ENCODE measurements around the gene CUEDC2.

The CUEDC2 gene

DNA sequence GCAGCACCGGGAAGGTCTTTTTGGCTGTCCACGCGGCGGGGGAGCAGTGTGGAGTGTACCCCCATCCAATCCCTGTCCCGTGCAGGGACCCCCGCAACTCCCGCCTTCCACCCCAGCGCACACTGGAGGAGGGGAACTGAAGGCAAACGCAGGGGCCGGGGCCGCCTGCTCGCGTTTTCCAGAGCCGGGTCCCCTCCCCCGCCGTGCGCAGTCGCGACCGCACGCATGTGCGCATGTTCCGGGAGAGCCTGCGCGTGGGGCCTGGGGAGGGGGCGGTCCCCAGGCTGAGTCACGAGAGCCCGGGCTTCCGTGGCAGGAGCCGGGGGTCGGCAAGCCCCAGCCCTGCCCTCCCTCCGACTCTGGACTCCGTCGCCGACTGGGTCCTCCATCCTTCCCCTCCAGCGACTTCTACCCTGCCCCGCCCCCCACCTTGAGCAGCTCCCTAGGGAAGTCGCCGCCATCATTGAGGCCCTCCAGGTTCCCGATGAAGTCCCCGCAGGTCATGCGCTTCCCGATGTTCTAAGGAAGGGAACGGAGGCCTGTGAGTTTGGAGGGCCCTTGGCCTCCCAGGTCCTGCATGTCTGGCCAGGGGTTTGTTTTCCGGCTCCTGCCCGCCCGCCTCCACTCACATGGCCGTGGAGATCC lies 21.8 kb downstream of the CUEDC2 start:
- DNase-seq (ENCODE audit: low read depth in 2 of 2) = peak in 1 of 2 donors; percentile 64

DNA sequence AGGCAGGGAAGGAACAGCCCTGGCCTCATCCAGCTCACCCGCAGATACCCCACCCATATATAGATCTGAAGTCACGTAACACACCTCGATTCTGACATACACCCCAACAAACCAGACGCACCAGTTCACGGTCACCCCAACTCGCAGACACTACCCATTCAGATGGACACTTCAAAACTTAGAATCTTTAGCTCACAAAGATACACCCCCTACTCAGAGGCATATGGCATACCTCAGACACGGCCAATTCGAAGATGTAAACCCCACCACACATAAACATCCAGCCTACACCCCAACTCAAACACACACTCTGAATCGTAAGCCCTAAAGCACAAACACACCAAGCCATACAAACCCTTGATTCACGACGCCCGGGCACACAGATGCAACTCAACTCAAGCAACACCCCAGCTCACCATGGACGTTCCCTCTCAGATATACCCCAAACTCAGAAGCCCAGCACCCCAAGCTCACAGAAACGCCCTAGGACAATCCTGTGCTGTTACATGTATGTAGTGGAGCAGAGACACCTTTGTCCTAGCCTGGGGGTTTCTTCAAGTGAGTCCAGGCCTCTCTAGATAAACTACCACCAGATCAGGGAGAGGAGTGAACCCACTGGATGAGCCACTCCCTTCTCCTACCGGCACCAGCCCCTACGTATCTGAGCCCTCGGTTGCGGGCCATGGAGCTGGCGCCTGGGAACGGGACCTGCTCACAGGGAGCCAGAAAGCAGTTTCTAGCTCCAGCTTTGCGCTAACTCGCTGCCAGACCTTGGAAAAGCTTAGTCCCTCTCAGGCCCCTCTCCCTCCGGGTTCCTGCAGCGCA lies 22.6 kb downstream of the CUEDC2 start:
- DNase-seq (ENCODE audit: low read depth in 2 of 2) = no peak

DNA sequence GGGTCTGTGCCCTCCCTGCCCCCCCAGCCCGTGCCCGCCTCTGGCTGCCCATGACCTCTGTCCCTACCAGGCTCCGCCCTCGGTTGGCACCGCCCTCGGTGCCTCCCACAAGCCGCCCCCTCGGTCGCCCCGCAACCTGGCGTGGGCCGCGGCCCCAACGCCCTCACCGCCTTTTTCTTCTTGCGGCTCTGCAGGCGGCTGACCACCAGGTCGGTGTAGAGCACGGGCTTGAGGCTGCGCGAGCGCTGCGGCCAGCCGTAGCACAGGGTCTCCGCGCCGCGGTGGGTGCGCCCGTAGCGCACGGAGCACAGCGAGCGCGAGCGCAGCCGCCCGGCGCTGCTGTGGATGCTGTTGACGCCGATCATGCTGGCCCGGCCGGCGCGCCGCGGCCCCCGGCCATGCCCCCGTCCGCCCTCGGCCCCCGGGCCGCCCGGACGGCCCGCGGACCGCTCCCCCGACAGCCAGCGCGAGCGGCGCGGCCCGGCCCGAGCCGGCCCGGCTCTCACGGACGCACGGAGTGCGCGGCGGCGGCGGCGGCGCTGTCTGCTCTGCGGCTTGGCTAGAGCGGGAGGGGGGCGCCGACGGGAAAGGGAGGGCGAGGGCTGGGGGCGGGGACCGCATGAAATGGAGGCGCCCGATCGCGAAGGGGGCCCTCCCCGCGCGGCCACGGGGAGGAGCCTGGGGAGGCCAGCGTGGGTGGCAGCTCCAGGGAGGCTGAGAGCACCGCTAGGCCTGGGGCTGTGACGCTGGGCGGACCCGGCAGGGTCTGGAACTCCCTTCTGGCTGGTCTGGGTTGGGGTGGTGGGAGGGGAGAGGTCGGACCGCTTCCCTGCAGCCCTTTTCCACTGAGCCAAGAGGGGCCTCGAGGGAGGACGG lies 23.4 kb downstream of the CUEDC2 start:
- DNase-seq (ENCODE audit: low read depth in 2 of 2) = peak; percentile 61 to 80

DNA sequence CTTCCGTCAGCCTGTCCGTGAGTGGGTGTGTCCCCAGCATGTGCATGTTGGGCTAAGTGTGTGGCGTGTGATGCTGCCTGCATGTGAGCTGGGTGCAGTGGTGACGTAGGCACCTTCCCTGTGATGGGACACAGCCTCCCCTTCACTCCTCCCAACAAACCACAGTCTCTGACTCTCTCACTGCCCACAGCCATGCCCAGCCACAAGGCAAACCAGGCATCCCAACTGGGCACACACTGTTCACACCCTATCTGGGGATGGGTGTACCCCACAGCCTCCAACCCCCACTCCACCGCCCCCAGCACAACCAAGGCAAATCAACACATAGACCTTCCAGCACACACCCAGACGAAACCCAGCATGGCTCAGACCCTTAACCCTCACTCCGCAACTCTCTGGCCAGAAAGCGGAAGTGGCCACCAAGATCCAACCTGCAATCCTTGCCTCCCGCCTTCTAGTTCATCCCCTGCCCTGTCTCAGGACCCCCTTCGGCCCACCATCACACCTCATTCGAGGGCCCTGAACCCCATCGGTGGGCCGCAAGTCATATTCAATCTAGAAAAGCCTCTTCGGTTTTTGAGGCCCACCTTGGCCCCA lies 24.1 kb downstream of the CUEDC2 start:
- DNase-seq (ENCODE audit: low read depth in 2 of 2) = no peak

DNA sequence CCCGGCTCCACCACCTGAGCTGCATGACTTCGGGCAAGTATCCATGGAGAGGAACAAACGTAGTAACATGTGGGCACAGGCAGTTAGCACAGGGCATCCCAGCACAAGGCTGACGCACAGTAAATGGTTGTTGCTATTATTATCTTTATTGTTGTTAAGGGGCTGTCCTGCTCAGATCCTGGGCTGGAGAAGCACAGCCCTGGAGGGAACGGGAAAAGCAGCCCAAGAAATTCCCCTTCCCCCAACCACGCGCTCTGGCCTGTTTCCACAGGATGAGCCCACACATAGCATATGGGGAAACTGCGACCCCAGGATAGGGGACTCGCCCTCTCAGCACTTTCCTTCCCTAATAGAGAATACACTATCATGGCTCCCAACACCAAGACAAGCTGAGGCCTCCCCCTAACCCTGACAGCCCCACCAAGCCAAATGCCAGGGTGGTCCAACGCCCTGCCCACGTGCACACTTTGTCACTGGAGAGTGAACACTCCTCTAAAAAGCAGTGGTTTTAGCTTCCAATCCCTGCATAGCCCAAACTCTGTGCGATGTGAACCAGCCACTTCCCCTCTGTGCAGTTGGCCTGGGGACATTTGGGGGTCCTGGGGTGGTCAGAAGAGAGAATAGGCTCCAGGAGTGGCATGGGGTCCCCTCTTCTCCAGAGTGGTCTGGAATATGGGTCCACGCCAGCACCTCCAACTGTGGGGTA lies 24.8 kb downstream of the CUEDC2 start:
- DNase-seq (ENCODE audit: low read depth in 2 of 2) = no peak

DNA sequence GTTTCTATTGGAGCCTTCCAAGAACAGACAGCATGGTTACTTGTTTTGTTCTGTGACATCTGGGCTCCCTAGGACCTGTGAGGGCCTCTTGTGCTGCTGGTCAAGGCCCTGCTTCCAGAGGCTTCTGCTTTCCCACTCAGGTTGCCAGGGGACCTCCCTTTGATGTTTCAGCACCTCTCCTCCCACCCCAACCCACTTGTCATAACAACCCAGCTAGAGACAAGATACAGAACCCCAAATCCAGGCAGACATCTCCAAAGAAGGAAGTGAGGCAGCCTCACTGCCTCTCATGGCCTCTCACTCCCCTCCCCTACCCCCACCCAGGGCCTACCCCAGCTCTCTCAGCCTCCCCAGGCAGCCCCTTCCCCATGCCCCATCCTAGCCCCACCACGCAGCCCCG lies 25.6 kb downstream of the CUEDC2 start:
- no peak for DNase-seq (ENCODE audit: low read depth in 2 of 2)

DNA sequence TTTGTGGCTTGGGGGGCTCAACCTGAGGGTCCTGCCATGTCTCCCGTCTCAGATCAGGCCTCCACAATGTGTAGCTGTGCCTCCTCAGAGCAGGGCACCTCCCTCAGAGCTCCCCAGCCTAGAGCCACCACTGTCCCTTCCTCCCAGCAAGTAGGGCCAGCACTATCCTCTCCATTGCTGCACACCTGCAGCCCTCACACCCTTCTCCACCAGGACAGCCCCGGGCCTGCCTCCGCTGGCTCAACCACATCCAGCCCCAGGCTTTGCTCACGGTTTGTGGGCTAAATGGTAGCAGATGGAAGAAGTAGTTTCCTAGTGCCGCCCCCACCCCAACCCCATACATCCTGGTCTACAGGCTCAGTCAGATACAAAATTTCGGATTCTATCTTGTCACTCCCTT lies 26.7 kb downstream of the CUEDC2 start:
- DNase-seq (ENCODE audit: low read depth in 2 of 2) = no peak

DNA sequence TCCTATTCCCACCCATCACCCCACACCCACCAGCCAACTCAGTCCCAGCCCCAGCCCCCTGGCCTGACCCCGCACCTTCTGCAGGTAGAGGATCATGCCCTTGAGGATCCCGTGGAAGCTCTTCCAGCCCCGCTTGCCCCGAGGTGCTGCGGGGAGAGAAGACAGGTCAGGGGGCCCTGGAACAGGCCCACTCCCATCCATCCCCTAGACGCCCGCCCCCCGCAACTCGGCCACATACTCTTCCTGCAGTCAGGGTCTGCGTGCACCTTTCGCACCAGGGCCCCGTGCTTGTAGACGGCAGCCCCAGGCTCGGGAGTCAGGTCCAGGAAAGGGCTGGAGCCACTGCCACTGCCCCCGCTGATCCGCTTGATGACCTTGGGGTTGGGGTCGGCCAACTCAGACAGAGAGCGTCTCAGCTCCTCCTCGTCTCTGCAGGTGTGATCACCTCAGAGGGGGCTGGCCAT lies 27.2 kb downstream of the CUEDC2 start:
- DNase-seq (ENCODE audit: low read depth in 2 of 2) = no peak

DNA sequence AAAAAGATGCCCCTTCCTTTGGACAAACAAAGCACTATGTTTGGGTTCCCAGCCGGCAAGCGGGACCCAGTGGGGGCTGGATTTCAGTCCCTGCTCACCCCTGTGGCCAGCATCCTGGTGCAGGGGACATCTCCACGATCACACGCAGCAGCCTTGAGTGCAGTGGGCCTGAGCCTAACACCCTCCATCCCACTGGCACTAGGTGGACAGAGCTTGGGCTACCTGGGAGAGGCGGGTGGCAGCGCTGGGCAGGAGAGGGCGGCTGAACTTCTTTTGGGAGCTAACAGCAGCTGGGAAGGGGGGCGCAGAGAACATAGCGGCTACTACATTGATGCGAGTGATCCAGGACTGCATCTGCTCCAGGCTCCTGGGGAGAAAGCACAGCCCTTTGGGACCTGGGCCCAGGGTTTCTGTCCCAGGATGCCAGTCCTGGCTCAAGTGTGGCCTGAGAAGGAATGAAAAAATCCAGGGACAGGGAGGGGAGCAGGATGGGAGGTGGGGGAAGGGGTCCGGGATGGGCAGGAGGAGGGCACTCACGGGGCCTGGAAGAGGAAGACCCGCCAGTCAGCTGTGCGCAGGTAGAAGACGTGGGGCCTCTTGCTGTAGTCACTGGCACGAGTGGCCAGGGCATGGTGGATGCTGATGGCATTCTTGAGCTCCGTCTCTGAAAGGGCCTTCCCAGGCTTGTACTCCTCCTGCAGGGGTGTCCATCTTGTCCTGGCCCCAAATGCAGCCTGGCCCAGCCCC lies 27.8 kb downstream of the CUEDC2 start:
- no peak for DNase-seq (ENCODE audit: low read depth in 2 of 2)

DNA sequence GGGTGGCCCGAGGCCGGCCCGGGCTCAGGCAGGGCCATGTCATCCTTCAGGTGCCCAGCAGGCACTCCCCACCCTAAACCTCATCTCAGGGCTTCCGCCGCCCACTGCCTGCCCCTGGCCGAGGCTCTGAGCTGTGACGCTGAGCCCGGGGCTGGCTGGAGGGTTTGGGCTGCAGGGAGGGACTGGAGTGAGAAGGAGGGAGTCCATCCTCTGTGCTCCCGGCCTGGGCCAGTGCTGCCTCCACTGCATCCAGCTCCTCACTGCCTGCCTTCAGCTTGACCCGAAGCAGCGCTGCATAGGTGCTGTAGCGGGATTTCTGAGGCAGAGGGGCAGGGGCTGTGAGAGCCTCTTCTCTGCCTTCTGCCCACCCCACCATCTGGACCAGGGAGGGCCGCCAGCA lies 29.3 kb downstream of the CUEDC2 start:
- no peak for DNase-seq (ENCODE audit: low read depth in 2 of 2)

- no peak for DNase-seq (ENCODE audit: low read depth in 2 of 2)
Observed at GRCh38 chr10:102402512-102402896, 29.9 kb downstream of the CUEDC2 start.

- DNase-seq (ENCODE audit: low read depth in 2 of 2) = no peak
Observed at GRCh38 chr10:102401735-102402511, 30.5 kb downstream of the CUEDC2 start.

- no peak for DNase-seq (ENCODE audit: low read depth in 2 of 2)
Observed at GRCh38 chr10:102401342-102401654, 31.1 kb downstream of the CUEDC2 start.

- no peak for DNase-seq (ENCODE audit: low read depth in 2 of 2)
Observed at GRCh38 chr10:102400598-102401341, 31.6 kb downstream of the CUEDC2 start.

DNA sequence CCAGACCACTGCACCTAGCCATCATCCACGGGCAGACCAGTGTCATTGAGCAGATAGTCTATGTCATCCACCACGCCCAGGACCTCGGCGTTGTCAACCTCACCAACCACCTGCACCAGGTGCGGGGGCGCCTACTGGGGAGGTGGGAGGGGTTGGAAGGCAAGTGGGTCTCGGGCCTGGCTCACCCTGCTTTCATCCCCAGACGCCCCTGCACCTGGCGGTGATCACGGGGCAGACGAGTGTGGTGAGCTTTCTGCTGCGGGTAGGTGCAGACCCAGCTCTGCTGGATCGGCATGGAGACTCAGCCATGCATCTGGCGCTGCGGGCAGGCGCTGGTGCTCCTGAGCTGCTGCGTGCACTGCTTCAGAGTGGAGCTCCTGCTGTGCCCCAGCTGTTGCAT lies 32.3 kb downstream of the CUEDC2 start:
- DNase-seq (ENCODE audit: low read depth in 2 of 2) = no peak

GRCh38 chr10:102399217-102400021 lies 33.0 kb downstream of the CUEDC2 start:
- DNase-seq (ENCODE audit: low read depth in 2 of 2) = peak; percentile 71 to 82

- no peak for DNase-seq (ENCODE audit: low read depth in 2 of 2)
Observed at GRCh38 chr10:102398172-102399020, 34.0 kb downstream of the CUEDC2 start.

All from stimulated activated CD4-positive, alpha-beta T cell treated with anti-CD3 and anti-CD28 coated beads, Interleukin-15, amount 100 ng/mL, for 48 hours (primary cell).